LNCAP (cell line): ENCODE data around the gene FAM76B.

Source experiments
- TF ChIP-seq, protein P1 (sequence below): fragments of 450-650 bp; IDR thresholded peaks from 2 replicates; pipeline ENCODE4 v1.5.1; 2017; ENCODE audit warnings: mild to moderate bottlenecking

The FAM76B gene

DNA sequence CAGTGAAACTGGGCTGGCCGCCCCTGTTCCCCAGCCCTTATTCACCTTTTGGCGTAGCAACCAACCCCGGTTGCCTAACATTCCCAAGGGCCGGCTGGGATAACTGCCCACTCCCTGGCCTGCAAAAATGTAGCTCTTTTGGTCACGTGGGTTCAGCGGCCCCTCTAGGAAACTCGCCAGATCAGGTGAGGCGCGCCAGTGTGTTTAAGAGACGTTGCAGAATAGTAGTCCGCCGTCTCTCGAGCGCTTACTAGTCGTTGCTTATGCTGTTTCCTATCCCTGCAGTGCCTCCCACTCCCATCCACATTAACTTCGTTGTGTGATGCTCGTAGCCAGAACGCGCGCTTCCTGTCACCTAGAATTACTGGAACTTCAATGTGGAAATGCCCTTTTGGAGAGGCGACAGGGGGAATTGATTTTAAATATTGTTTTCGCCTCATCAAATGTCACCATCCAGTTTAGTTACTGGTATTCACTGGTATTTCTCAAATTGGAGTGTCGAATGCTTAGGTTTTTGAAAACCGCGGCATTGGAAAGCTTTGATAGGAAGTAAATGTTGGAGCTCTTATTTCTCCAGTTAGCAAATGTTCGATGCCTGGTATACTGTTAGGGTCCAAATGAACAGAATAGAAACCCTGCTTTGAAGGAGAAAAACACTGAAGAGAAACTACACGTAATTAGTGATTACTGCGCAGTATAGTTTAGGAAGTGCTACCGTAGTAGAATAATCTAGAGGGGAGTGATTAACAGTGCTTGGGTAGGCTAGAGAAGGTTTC, 1.5 kb upstream of the FAM76B start:
- TF ChIP-seq, protein P1, sequence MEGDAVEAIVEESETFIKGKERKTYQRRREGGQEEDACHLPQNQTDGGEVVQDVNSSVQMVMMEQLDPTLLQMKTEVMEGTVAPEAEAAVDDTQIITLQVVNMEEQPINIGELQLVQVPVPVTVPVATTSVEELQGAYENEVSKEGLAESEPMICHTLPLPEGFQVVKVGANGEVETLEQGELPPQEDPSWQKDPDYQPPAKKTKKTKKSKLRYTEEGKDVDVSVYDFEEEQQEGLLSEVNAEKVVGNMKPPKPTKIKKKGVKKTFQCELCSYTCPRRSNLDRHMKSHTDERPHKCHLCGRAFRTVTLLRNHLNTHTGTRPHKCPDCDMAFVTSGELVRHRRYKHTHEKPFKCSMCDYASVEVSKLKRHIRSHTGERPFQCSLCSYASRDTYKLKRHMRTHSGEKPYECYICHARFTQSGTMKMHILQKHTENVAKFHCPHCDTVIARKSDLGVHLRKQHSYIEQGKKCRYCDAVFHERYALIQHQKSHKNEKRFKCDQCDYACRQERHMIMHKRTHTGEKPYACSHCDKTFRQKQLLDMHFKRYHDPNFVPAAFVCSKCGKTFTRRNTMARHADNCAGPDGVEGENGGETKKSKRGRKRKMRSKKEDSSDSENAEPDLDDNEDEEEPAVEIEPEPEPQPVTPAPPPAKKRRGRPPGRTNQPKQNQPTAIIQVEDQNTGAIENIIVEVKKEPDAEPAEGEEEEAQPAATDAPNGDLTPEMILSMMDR = no peak

DNA sequence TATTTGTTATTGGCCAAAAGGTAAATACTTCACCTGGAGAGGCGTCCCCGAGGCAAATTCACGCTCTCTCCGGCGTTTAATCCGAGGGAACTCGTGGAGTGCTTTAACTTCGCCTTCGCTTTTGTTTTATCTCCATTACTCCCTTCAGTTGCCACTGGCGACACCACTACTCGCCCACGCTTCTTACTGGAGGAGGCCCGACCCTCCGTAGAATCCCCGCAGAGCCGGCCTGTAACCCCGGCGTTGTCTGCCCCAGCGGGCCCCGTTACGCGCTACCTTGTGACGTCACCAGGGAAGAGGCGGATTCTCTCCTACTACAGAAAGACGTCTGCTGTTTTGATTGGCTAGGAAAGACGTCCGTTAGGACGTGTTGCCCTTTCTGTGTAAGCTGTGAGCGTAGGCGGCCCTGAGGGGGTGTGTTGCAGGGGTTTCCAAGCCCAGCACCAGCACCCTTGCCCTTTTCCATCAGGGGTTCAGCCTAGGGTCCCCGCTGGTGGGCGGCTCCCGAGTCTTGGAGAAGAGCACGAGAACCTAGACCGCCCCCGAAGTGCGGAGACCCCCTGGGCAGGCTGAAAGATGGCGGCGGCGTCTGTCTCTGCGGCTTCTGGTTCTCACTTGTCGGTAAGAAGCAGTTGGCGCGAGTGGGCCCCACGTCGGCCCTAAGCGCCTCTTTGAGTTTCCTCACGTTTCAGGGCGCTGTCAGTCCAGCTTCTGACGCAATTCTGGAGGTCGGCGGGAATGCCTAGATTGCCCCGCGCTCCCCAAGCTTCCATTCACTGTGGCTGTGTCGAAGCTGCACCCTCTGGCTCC, 746 bp upstream of the FAM76B start, which contains the start of gene CEP57:
Gene CEP57, plus strand, starts transcription at position 376 of the 810 bp plus-strand sequence. Its CDS starts 201 bp downstream, at position 577.
- TF ChIP-seq, protein P1 = no peak

DNA sequence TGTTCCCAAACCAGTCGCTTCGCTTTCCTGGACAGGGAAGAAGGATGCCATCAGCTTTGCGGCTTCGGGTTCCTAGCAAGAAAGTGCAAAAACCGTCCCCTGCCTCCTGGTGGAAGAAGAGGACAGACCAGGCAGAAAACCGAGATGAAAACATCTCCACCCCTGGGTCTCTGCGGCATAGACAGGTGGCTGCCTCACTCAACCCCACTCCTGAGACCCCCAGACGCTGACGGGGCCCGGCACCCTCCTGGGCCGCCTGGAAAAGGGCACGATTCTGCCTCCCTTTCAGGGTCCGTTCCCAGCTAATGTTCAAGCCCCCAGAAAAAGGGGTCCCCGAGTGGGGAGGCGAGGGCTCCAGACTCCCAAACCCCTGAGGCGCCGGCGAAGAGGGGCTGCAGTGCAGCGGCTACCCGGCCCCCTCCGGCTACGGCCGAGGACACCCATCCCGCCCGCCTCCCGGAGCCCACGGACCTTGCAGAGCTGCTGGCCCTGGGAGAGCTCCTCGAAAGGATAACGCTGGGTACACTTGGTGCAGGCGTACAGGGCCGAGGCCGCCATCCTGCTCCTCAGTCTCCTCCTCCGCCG, 569 bp downstream of the FAM76B start:
- TF ChIP-seq, protein P1 = no peak

GRCh38 chr11:95780544-95780943, 9.0 kb downstream of the FAM76B start:
- TF ChIP-seq, protein P1 = no peak

DNA sequence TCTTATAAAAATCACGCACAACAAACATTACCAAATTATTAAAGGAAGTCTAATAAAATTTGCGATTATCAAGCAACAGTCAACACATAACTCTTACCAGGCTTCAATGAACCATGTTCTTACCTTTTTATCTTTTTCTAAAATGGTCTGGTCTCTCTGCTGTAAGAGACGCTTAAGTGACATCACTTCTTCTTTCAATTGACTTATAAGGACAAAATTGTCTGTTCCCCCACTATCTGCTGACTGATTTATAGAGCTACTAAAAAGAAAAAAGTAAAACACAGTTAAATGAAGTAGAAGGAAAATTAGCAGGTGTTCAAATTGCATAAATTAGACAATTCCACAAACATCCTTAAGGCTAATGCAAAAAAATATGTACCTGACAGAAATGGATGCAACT, 10.9 kb downstream of the FAM76B start:
- TF ChIP-seq, protein P1 = no peak

DNA sequence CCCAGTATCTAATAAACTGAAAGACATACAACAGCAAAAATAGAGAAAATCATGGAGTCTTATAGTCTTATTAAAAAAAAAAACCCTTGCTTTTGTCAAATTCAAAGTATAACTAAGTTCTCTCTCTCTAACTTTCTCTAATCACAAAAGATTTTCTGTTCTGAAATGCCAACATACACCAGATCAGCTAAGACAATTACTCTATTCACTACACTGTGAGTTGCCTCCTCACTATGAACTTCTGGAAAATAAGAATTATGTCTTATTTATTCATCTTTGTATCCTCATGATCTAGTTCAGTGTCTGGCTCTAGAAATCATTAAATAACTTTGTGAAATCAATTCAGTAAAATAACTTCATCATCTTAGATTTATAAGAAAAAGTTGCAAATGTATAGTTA, 12.7 kb downstream of the FAM76B start:
- TF ChIP-seq, protein P1 = no peak

DNA sequence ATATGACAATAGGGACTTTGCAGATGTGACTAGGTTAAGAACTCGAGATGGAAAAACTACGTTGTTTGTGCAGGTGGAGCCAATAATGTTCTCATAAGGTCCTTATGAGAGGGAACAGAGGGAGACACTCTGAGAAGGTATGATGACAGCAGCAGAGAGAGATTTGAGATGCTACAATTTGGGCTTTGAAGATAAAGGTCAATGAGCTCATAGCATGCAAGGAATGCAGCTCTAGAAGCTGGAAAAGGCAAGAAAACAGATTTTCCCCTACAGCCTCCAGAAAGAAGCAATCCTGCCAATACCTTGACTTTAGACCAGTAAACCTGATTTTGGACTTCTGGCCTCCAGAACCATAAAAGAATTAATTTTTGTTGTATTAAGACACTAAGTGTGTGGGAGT, 21.1 kb downstream of the FAM76B start:
- TF ChIP-seq, protein P1 = no peak
